ENCODE data around the gene PLXNA2. TPM values are rescaled to one million over a fixed set of nuclear protein-coding genes. Genes with fewer than 3 reads are reported as not detected.

Gene PLXNA2
- total and polyA plus RNA-seq, 5 donors from 2014 or later, result 0.02 to 0.62 (median 0.16) TPM; not detected in 2

DNA sequence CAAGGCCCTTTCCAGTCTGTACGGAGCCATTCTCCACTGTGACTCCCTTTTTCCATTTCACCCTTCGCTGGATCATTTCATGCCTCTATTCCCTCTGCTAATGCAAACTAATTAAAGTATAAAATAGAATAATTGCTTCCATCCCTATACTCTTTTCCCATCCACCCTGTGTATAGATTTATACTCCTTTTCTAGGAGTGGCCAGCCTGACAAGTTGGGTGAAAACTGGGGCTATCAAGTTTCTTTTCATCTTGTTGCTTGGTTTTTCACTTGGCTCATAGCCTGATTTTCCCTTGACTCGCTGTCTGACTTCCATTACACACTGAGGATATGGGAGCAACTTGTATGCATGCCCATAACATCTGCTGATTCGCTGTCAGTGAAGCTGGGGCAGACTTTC lies 107.0 kb downstream of the PLXNA2 start:
- ATAC-seq (ENCODE audit: low read depth in 2 of 2), result no peak
- peaks cover 5% of the 10 kb centered on the region for H3K27me3 Mint-ChIP-seq
- Histone ChIP-seq H3K27ac (ENCODE audit: insufficient read depth, low read length, poor library complexity, severe bottlenecking) (no peak overlapping the region), H3K4me1 (ENCODE audit: control insufficient read depth, insufficient read depth, low read length, poor library complexity, severe bottlenecking) (no peaks in the 10 kb centered on the region), H3K9me3 (ENCODE audit: control insufficient read depth in 2 of 2, low read length in 2 of 2) (no peaks in the 10 kb centered on the region), H3K36me3 (ENCODE audit: control insufficient read depth, insufficient read depth, low read length) (no peaks in the 10 kb centered on the region), H3K27me3 (ENCODE audit: control insufficient read depth, insufficient read depth, low read length) (peaks cover 2% of the 10 kb centered on the region), H3K4me3 (ENCODE audit: low read depth, low read length) (no peak overlapping the region)
- H3K4me1 Mint-ChIP-seq, result no peaks in the 10 kb centered on the region
- peaks cover 0 to 1% (median 0%) of the 10 kb centered on the region in 7 donors for H3K9me3 Mint-ChIP-seq
- DNase-seq, result no peak
- no peak overlapping the region for H3K4me3 Mint-ChIP-seq
- H3K27ac Mint-ChIP-seq, result no peak overlapping the region
- H3K36me3 Mint-ChIP-seq, result no peaks in the 10 kb centered on the region

DNA sequence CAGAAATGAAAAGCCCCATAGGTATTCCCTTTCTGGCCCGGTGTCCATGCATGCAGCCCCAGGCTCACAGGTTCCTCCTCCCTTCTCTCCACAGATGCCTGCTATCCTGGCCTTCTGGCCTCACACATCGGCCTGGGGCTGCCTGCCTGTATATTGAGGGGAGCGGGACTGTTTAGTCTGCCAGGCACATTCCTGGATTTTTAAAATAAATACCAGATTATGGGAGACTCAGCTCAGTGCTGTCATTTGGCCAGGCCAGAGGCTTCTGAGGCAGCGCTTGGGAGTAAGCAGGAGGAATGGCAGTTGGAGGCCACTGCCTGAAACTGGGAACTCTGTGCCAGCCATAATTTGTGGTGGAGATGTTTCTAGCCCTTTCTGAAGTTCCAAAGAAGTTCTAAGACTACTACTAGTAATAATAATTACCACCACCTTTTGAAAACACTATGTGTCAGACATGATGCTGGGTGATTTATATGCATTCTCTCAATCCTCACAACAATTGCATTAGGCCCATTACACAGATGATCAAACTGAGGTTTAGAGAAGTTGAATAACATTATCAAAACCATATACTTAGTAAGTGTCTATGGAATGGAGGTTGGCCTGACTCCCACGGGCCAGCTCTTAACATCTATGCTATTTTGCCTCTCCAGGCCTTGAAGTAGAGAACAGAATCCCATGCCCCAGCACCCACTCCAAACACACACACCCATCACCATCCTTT lies 107.6 kb downstream of the PLXNA2 start:
- Mint-ChIP-seq H3K9me3 (peaks cover 0 to 1% (median 0%) of the 10 kb centered on the region in 7 donors), H3K36me3 (no peaks in the 10 kb centered on the region)
- H3K27me3 ChIP-seq (ENCODE audit: control insufficient read depth, insufficient read depth, low read length), result peaks cover 2% of the 10 kb centered on the region

DNA sequence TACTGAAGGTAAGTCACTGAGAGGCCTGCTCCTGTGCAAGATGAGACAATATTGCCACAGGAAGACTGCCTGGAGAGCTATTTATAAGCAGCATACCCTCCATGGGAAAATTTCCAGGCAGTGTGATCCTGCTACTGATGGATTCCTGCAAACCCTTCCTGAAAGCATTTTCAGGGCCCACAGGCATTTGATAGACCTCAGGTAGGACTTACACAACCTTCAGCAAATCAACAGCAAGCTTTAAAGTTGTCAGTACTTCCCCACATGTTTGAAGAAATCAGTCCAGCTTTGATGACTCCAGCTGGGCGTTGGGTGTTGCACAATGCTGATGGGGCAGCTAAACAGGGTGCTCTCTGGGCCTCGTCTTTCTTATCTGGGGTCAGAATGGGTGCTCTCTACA lies 108.8 kb downstream of the PLXNA2 start:
- ATAC-seq (ENCODE audit: low read depth in 2 of 2) (no peak), DNase-seq (no peak)
- H3K4me3 ChIP-seq (ENCODE audit: low read depth, low read length), result no peak overlapping the region
- H3K27ac ChIP-seq (ENCODE audit: insufficient read depth, low read length, poor library complexity, severe bottlenecking), result no peak overlapping the region
- H3K4me1 ChIP-seq (ENCODE audit: control insufficient read depth, insufficient read depth, low read length, poor library complexity, severe bottlenecking), result peaks cover 3% of the 10 kb centered on the region
- peaks cover 5% of the 10 kb centered on the region for H3K27me3 Mint-ChIP-seq
- no peak overlapping the region for H3K4me3 Mint-ChIP-seq
- H3K36me3 Mint-ChIP-seq, result no peaks in the 10 kb centered on the region
- H3K27ac Mint-ChIP-seq, result no peak overlapping the region
- peaks cover 2% of the 10 kb centered on the region for H3K27me3 ChIP-seq (ENCODE audit: control insufficient read depth, insufficient read depth, low read length)
- H3K9me3 Mint-ChIP-seq, result peaks cover 0 to under 1% (median 0%) of the 10 kb centered on the region in 7 donors
- H3K9me3 ChIP-seq (ENCODE audit: control insufficient read depth in 2 of 2, low read length in 2 of 2), result no peaks in the 10 kb centered on the region
- no peaks in the 10 kb centered on the region for H3K36me3 ChIP-seq (ENCODE audit: control insufficient read depth, insufficient read depth, low read length)
- peaks cover 0 to 6% (median 0%) of the 10 kb centered on the region in 4 donors for H3K4me1 Mint-ChIP-seq

More for the DNA sequence above, 107.6 kb downstream of the PLXNA2 start:
- Mint-ChIP-seq H3K27ac (no peak overlapping the region), H3K27me3 (peaks cover 5% of the 10 kb centered on the region), H3K4me3 (no peak overlapping the region), H3K4me1 (peaks cover 0 to 5% (median 0%) of the 10 kb centered on the region in 4 donors)
- no peak for DNase-seq
- Histone ChIP-seq H3K27ac (ENCODE audit: insufficient read depth, low read length, poor library complexity, severe bottlenecking) (no peak overlapping the region), H3K36me3 (ENCODE audit: control insufficient read depth, insufficient read depth, low read length) (no peaks in the 10 kb centered on the region), H3K4me3 (ENCODE audit: low read depth, low read length) (no peak overlapping the region), H3K4me1 (ENCODE audit: control insufficient read depth, insufficient read depth, low read length, poor library complexity, severe bottlenecking) (peaks cover 3% of the 10 kb centered on the region), H3K9me3 (ENCODE audit: control insufficient read depth in 2 of 2, low read length in 2 of 2) (no peaks in the 10 kb centered on the region)
- no peak for ATAC-seq (ENCODE audit: low read depth in 2 of 2)

DNA sequence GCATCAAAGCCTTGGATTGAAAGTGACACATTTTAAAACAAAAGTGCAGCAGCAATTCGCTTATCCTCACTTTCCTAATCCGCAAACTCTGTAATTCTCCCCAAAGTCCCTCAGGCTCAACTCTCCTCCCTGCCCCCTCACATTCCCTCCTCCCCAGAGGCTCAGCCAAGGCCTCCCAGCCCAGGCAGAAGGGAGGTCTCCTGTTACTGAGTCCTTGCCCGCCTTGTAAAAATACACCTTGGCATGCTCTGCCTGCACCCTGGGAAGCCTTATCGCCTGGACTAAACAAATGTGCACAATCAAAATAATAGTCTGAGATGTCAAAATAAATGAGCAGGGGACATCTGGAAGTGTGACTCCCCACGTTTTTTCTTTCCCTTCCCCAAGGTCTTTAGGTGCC lies 109.7 kb downstream of the PLXNA2 start:
- H3K27me3 Mint-ChIP-seq, result peaks cover 5% of the 10 kb centered on the region
- H3K9me3 Mint-ChIP-seq, result no peaks in the 10 kb centered on the region
- Histone ChIP-seq H3K4me1 (ENCODE audit: control insufficient read depth, insufficient read depth, low read length, poor library complexity, severe bottlenecking) (peaks cover 3% of the 10 kb centered on the region), H3K27me3 (ENCODE audit: control insufficient read depth, insufficient read depth, low read length) (peaks cover 2% of the 10 kb centered on the region), H3K36me3 (ENCODE audit: control insufficient read depth, insufficient read depth, low read length) (no peaks in the 10 kb centered on the region), H3K9me3 (ENCODE audit: control insufficient read depth in 2 of 2, low read length in 2 of 2) (no peaks in the 10 kb centered on the region), H3K4me3 (ENCODE audit: low read depth, low read length) (no peak overlapping the region), H3K27ac (ENCODE audit: insufficient read depth, low read length, poor library complexity, severe bottlenecking) (no peak overlapping the region)
- H3K4me3 Mint-ChIP-seq, result no peak overlapping the region
- peaks cover 0 to 6% (median 0%) of the 10 kb centered on the region in 4 donors for H3K4me1 Mint-ChIP-seq
- DNase-seq (no peak), ATAC-seq (ENCODE audit: low read depth in 2 of 2) (no peak)
- H3K27ac Mint-ChIP-seq, result no peak overlapping the region
- no peaks in the 10 kb centered on the region for H3K36me3 Mint-ChIP-seq

DNA sequence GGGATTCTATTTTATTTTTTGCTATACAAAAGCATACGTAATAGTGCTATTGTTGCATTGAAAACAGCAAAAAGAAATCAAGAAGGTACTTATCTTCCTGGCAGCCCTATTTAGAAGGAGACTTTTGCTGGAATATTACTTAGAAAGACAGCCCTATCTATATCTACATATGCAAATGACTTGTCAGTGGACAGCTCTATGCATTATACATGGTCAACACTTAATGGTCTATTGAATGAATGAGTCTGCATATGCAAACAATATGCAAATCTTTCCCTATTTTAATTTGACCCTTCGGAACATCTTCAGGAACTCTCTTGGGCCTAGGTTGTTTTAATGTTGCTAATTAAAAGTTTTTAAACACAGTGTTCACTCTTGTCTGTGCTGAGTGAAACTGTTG lies 110.8 kb downstream of the PLXNA2 start:
- Mint-ChIP-seq H3K4me3 (no peak overlapping the region), H3K27ac (no peak overlapping the region), H3K36me3 (no peaks in the 10 kb centered on the region), H3K9me3 (no peaks in the 10 kb centered on the region), H3K4me1 (peaks cover 0 to 6% (median 0%) of the 10 kb centered on the region in 4 donors), H3K27me3 (peaks cover 5% of the 10 kb centered on the region)
- peaks cover 3% of the 10 kb centered on the region for H3K4me1 ChIP-seq (ENCODE audit: control insufficient read depth, insufficient read depth, low read length, poor library complexity, severe bottlenecking)
- no peaks in the 10 kb centered on the region for H3K9me3 ChIP-seq (ENCODE audit: control insufficient read depth in 2 of 2, low read length in 2 of 2)
- H3K4me3 ChIP-seq (ENCODE audit: low read depth, low read length), result no peak overlapping the region
- no peak overlapping the region for H3K27ac ChIP-seq (ENCODE audit: insufficient read depth, low read length, poor library complexity, severe bottlenecking)
- ATAC-seq (ENCODE audit: low read depth in 2 of 2), result no peak
- peaks cover 2% of the 10 kb centered on the region for H3K27me3 ChIP-seq (ENCODE audit: control insufficient read depth, insufficient read depth, low read length)
- H3K36me3 ChIP-seq (ENCODE audit: control insufficient read depth, insufficient read depth, low read length), result no peaks in the 10 kb centered on the region
- no peak for DNase-seq

DNA sequence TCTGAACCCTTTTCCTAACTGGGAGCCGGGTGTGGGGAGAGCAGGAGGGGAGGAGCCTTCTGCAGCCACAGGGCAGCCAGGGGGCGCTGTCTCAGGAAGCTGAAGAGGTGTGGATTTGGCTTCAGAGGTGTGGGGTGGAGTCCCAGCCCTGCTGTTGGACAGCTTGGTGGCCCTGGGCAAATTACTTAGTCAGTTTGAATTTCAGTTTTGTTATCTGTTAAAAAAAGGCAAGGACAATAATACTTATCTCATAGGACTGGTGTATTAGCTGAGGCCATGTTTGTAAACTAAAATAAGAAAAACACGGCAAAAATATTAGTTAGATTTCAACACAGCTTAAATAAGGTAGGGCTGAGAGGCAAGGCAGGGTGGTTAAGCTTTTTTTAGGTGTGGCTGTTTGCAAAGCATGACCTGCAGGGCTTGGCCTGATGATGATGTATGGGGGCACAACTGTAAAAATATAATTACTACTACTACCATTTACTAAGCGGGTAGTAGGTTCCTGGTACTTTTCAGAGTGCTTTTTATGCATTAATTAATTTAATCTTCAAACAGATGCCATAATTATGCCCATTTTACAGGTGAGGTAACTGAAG lies 111.8 kb downstream of the PLXNA2 start:
- Mint-ChIP-seq H3K4me1 (peaks cover 0 to 6% (median 1%) of the 10 kb centered on the region in 4 donors), H3K9me3 (peaks cover 0 to 1% (median 0%) of the 10 kb centered on the region in 7 donors), H3K27ac (no peak overlapping the region), H3K27me3 (peaks cover 5% of the 10 kb centered on the region), H3K36me3 (no peaks in the 10 kb centered on the region), H3K4me3 (no peak overlapping the region)
- peaks cover 3% of the 10 kb centered on the region for H3K4me1 ChIP-seq (ENCODE audit: control insufficient read depth, insufficient read depth, low read length, poor library complexity, severe bottlenecking)
- no peak overlapping the region for H3K27ac ChIP-seq (ENCODE audit: insufficient read depth, low read length, poor library complexity, severe bottlenecking)
- peaks cover 2% of the 10 kb centered on the region for H3K27me3 ChIP-seq (ENCODE audit: control insufficient read depth, insufficient read depth, low read length)
- DNase-seq, result peak in 2 of 3 donors; percentile 2 to 53
- H3K4me3 ChIP-seq (ENCODE audit: low read depth, low read length), result no peak overlapping the region
- H3K36me3 ChIP-seq (ENCODE audit: control insufficient read depth, insufficient read depth, low read length), result no peaks in the 10 kb centered on the region
- H3K9me3 ChIP-seq (ENCODE audit: control insufficient read depth in 2 of 2, low read length in 2 of 2), result no peaks in the 10 kb centered on the region
- peak in 1 of 2 donors; percentile 34 for ATAC-seq (ENCODE audit: low read depth in 2 of 2)

DNA sequence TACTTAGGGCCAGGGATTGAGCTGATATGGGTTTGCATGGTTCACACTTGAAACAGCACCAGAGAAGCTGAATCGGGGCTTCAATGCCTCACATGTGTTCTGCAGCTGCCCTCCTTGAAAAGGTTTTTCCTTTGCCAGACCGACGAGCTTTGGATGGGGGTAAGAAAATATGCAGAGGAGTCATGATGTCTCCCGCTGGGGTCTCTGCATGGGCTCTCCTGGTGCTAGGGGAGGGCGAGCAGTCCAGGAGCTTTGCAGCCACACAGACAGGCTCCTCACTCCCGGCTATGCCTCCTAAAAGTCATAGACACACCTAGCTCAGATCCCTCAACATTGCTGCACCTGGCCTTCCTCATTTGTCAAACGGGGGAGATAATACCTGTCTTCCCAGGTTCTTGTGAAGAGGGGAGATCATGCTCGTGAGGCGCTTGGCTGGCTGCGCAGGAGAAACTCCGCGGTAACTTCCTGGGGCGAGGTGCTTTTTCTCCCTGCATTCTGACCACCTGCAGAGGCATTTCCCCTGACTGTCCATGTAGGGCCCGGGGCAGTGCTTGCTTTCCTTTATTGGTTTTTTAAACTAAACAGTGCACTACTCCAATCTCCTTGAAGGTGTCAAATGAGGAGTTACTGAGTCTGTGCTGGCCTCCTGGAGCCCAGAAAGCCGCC lies 112.4 kb downstream of the PLXNA2 start:
- H3K4me3 ChIP-seq (ENCODE audit: low read depth, low read length), result no peak overlapping the region
- Mint-ChIP-seq H3K9me3 (peaks cover 0 to 1% (median 0%) of the 10 kb centered on the region in 7 donors), H3K4me1 (peaks cover 0 to 6% (median 1%) of the 10 kb centered on the region in 4 donors), H3K36me3 (no peaks in the 10 kb centered on the region), H3K4me3 (peak overlapping the region in 1 of 4 donors; percentile 46), H3K27me3 (peaks cover 5% of the 10 kb centered on the region), H3K27ac (no peak overlapping the region)
- peaks cover 3% of the 10 kb centered on the region for H3K4me1 ChIP-seq (ENCODE audit: control insufficient read depth, insufficient read depth, low read length, poor library complexity, severe bottlenecking)
- no peak overlapping the region for H3K27ac ChIP-seq (ENCODE audit: insufficient read depth, low read length, poor library complexity, severe bottlenecking)
- H3K9me3 ChIP-seq (ENCODE audit: control insufficient read depth in 2 of 2, low read length in 2 of 2), result no peaks in the 10 kb centered on the region
- ATAC-seq (ENCODE audit: low read depth in 2 of 2) (no peak), DNase-seq (no peak)
- H3K36me3 ChIP-seq (ENCODE audit: control insufficient read depth, insufficient read depth, low read length), result no peaks in the 10 kb centered on the region
- H3K27me3 ChIP-seq (ENCODE audit: control insufficient read depth, insufficient read depth, low read length), result peaks cover 2% of the 10 kb centered on the region

Data from CD4-positive, CD25-positive, alpha-beta regulatory T cell (primary cell).